NT2/D1 (cell line): ENCODE measurements around the gene AKAP6.

ENCODE experiments used
- DNase-seq: peaks from one replicate; pipeline ENCODE4 v3.0.0-alpha.2; 2011; ENCODE audit warnings: low read depth, low spot score
- H3K27me3 ChIP-seq: 2 replicates; pipeline ENCODE4 v1.6.0; 2011; ENCODE audit warnings: mild to moderate bottlenecking; ENCODE audit not compliant: insufficient read length, insufficient read depth
- H3K36me3 ChIP-seq: 2 replicates; pipeline ENCODE4 v1.6.1; 2011; ENCODE audit warnings: mild to moderate bottlenecking, low read length, mixed read lengths; ENCODE audit not compliant: insufficient read depth, insufficient read length
- H3K4me1 ChIP-seq: 2 replicates; pipeline ENCODE4 v1.5.1; 2011; ENCODE audit not compliant: insufficient read depth, insufficient read length
- H3K4me3 ChIP-seq: 2 replicates; pipeline ENCODE4 v1.5.1; 2011; ENCODE audit warnings: low read depth; ENCODE audit not compliant: insufficient read length
- H3K9ac ChIP-seq: 2 replicates; pipeline ENCODE4 v1.6.0; 2011; ENCODE audit warnings: low read depth; ENCODE audit not compliant: insufficient read length
- H3K9me3 ChIP-seq: 2 replicates; pipeline ENCODE4 v1.5.1; 2011; ENCODE audit warnings: mild to moderate bottlenecking, low read length; ENCODE audit not compliant: insufficient read depth
- SUZ12 ChIP-seq: IDR thresholded peaks from 2 replicates; pipeline ENCODE4 v1.6.1; 2011; ENCODE audit not compliant: insufficient read length, insufficient read depth; ENCODE audit errors: extremely low read depth
- YY1 ChIP-seq: IDR thresholded peaks from 2 replicates; pipeline ENCODE4 v1.6.1; 2011; ENCODE audit not compliant: insufficient read length, insufficient read depth
- ZNF274 ChIP-seq: IDR thresholded peaks from 2 replicates; pipeline ENCODE4 v1.6.1; 2011; ENCODE audit warnings: mild to moderate bottlenecking, low read depth, low read length

AKAP6 gene

DNA sequence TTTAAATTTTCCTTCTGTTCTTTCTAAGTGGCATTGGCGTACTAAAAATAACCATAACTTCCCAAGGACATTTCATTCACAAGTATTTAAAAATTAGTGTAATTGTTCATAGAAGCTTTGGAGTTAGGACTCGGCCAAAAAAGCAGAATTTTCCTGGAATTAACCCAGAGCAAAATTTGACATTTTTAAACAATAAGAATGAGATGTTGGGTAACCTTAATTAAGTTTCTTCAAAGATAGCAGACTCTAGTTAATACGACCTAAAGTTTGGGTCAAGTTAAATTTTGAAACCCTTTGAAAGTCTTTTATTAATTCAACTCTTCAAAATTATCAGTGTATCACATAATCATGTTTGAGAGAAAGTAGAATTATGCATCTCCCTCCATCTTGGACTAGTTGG, 118.3 kb downstream of the AKAP6 start:
- Histone ChIP-seq H3K9me3 (no peaks in the 10 kb centered on the region), H3K27me3 (no peaks in the 10 kb centered on the region), H3K9ac (no peak overlapping the region), H3K36me3 (no peaks in the 10 kb centered on the region), H3K4me3 (no peak overlapping the region), H3K4me1 (no peaks in the 10 kb centered on the region)
- no peak for DNase-seq
- TF ChIP-seq ZNF274 (no peak), SUZ12 (no peak), YY1 (no peak)

DNA sequence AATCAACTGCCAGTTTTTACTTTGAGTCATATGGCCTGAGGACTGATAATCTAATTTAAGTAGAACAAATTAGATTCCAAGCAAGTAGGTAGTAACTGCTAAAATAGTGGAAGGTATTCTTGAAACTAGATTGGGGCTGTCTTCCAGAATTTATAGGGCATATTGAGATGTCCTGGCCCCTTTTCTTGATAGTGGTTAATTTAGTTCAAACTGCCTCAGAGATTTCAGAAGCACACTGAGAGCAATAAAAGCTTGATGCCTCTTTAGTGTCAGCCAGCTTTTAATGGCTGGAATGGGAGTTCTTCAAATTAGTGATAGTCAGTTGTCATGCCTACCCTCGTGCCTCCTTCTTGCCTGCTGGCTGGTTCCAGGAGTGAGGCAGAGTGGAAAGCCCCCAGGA, 120.5 kb downstream of the AKAP6 start:
- Histone ChIP-seq H3K9me3 (no peaks in the 10 kb centered on the region), H3K4me1 (no peaks in the 10 kb centered on the region), H3K27me3 (no peaks in the 10 kb centered on the region), H3K4me3 (no peak overlapping the region), H3K36me3 (no peaks in the 10 kb centered on the region), H3K9ac (no peak overlapping the region)
- no peak for DNase-seq
- TF ChIP-seq SUZ12 (no peak), ZNF274 (no peak), YY1 (no peak)

DNA sequence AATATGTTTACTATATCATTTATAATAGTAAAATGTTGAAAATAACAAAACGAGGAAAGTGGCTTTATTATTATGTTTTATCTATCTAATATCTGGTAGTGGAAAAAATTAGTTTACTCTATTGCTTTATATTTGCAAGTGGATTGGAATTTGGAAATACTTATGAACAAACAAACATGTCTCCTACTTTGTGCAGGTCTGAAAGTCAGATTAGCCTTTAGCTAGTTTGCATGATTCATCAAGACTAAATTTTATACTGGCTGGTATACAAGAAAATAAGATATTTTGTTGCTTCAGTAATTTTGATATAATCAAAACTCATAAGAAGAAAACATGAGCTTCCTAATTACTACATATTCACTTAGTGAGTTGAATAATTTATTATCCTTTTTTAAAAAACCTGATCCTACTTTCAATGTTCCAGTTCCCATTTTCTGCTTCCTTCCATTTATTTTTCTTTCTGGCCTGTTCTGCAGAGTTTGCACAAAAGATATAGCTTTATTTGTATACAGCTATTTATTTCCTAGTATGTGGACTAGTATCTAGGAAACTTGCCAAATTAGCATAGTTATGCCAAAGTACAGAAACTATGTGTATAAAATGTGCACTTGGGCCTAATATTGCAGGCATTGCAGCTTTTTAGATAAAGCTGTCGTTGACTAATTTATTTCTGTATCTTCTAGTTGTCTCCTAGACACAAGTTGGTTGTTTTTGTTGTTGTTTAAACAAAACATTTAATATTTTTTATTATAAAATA, 122.0 kb downstream of the AKAP6 start:
- no peaks in the 10 kb centered on the region for H3K36me3 ChIP-seq
- DNase-seq: no peak
- H3K9ac ChIP-seq: no peak overlapping the region
- no peaks in the 10 kb centered on the region for H3K4me1 ChIP-seq
- H3K4me3 ChIP-seq: no peak overlapping the region
- no peaks in the 10 kb centered on the region for H3K27me3 ChIP-seq
- no peaks in the 10 kb centered on the region for H3K9me3 ChIP-seq
- no peak for TF ChIP-seq YY1
- TF ChIP-seq SUZ12: no peak
- no peak for TF ChIP-seq ZNF274

DNA sequence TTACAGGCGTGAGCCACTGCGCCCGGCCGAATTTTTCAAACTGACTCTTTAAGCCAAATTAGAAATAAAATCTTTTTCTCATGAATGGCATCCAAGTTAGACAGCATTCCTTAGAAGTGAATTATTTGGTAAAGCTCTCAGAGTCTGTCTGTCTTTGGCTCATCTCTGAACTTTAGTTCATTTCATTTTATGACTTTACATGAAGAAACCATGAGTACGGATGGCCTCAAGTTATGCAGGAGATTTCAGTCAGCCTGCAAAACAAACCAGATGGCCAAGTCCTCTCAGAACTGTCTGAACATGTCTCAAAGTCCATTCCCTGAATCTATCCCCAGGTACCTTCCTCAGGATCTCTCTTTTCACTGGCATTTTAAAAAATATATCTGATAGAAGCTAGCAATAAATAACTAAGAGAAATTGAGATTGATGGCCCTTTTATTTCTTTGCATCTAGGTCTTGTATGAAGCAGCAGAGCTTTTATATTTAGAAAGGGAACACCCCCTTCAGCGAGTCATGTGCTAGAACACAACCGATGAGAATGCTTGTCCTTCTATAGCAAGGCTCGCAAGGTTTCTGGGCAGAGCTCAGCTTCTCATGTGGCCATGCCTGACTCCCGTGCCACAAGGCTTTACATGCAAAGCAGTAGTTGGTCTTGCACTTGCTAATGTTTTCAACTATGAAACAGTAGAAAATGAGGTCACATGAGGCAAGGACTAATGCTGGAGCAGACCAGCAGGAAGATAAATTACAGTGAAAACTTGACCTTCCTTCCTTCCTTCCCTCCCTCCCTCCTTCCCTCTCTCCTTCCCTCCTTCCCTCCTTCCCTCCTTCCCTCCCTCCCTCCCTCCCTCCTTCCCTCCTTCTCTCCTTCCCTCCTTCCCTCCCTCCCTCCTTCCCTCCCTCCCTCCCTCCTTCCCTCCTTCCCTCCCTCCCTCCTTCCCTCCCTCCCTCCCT, 125.0 kb downstream of the AKAP6 start:
- no peaks in the 10 kb centered on the region for H3K9me3 ChIP-seq
- no peaks in the 10 kb centered on the region for H3K4me1 ChIP-seq
- H3K36me3 ChIP-seq: no peaks in the 10 kb centered on the region
- no peak overlapping the region for H3K9ac ChIP-seq
- no peak overlapping the region for H3K4me3 ChIP-seq
- DNase-seq: no peak
- no peak for TF ChIP-seq ZNF274
- no peak for TF ChIP-seq SUZ12
- no peak for TF ChIP-seq YY1
- no peaks in the 10 kb centered on the region for H3K27me3 ChIP-seq

DNA sequence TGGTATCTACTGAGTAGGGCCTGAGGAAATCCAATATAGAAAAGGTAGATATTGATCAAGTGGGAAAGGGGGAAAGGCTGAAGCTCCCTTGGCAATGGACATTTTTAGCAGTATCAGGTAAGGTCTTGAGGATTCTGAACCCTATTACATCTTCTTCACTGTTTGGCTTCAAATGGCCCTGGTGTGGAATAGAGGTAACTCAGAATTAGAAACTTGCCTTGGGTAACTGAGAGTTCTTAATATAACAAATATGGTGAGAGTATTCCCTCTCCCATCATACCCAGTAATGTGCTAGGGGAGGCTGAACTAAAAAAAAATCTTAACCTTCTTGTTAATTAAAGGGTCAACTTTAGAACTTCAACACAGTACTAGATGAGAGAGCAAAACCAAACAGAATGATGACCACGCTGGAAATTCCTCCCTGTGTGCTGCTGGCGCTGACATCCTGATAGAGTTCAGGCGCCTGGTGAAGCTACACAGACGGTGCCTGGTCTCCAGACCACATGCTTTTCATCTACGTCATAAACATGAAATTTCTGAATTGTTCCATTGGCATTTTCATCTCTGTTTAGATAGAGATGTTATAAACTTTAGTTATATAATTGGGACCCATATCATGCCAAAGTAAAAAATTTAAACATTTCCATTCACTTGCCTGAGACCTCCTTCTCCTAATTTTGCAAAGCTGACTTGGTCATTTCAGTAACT, 128.3 kb downstream of the AKAP6 start:
- no peaks in the 10 kb centered on the region for H3K9me3 ChIP-seq
- H3K27me3 ChIP-seq: no peaks in the 10 kb centered on the region
- no peak for TF ChIP-seq YY1
- no peak for TF ChIP-seq ZNF274
- TF ChIP-seq SUZ12: no peak
- no peaks in the 10 kb centered on the region for H3K4me1 ChIP-seq
- no peak overlapping the region for H3K4me3 ChIP-seq
- no peak overlapping the region for H3K9ac ChIP-seq
- no peaks in the 10 kb centered on the region for H3K36me3 ChIP-seq
- DNase-seq: no peak

DNA sequence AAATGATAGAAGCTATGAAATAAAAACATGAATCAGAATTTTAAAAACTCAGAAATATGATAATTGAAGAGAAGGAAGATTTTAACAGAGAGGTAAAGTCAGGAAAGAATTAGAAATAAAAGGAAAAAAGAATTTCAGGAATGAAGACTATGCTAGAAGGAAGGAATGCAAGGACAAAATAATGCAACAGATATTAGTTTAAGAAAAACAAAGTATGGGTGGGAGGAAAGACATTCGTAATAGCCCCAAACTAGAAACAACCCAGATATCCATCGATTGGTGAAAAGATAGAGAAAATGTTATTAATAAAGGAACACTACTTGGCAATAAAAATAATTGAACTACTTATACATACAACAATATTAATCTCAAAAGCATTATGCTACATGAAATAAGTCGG, 129.6 kb downstream of the AKAP6 start:
- H3K27me3 ChIP-seq: no peaks in the 10 kb centered on the region
- TF ChIP-seq ZNF274 (no peak), YY1 (no peak), SUZ12 (no peak)
- DNase-seq: no peak
- H3K4me1 ChIP-seq: no peaks in the 10 kb centered on the region
- H3K9me3 ChIP-seq: no peaks in the 10 kb centered on the region
- no peak overlapping the region for H3K9ac ChIP-seq
- no peak overlapping the region for H3K4me3 ChIP-seq
- H3K36me3 ChIP-seq: no peaks in the 10 kb centered on the region
